ENCODE data around the gene OIP5. TPM values are rescaled to one million over a fixed set of nuclear protein-coding genes. Genes with fewer than 3 reads are reported as not detected.
"Not testable (repeated sequence)": the region's sequence is repeated elsewhere in the genome, so short reads cannot be mapped to it uniquely, and the experiment has no call there.

Gene OIP5
- total RNA-seq, 8 experiments from 2014 or later, result 0.78 to 12.9 (median 1.0) TPM

DNA sequence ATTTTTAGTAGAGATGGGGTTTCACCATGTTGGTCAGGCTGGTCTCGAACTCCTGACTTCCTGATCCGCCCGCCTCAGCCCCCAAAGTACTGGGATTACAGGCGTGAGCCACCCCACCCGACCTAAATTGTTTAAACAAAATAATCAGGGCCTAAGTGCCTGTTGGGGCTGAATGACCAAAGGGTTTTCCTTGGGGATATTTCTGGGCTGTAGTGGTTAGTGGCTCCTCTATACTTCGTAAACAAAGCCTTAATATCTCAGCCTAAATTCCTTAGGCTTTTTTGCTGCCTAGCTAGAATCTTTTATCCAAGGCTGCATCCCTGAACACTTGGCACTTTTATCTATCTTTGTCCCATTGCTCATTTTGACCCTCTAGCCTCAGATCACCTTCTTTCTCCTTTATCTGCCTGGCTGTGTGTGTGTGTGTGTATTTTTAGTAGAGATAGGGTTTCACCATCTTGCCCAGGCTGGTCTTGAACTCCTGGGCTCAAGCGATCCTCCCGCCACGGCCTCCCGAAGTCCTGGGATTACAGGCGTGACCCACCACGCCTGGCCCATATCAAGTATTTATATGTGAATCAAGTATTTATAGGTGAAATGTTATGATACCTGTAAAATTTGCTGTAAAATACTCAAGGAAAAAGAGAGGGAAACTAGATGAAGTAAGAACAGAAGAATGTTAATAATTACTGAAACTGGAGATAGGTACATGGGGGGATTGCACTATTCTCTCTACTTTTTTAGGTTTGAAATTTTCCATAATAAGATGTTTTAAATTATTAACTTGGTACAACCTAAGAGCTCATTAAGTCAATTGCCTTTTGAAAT, 2.1 kb upstream of the OIP5 start:
- ATAC-seq (replicated peaks in 6 of 8), result no peak
- WGBS, 10 experiments, result 60 to 97% (median 81%) methylated on average over 2 to 12 of the region's 12 CpGs; no CpG with 5 or more reads in 3 of the 10 experiments
- in situ Hi-C loops (cut with MboI; ENCODE audit: low pct_unique_long_range_greater_than_20kb in 2 of 9, low sequenced_read_pairs in 9 of 9, unreplicated experiment in 9 of 9), result no loop called here
- peaks cover 0 to 4% of the 10 kb centered on the region in 2 donors for H3K4me1 ChIP-seq (replicated peaks in 1 of 2)
- no peak overlapping the region for H3K27ac ChIP-seq
- H3K4me3 ChIP-seq, result peak overlapping the region in 2 of 5 donors; percentile 57 to 92

DNA sequence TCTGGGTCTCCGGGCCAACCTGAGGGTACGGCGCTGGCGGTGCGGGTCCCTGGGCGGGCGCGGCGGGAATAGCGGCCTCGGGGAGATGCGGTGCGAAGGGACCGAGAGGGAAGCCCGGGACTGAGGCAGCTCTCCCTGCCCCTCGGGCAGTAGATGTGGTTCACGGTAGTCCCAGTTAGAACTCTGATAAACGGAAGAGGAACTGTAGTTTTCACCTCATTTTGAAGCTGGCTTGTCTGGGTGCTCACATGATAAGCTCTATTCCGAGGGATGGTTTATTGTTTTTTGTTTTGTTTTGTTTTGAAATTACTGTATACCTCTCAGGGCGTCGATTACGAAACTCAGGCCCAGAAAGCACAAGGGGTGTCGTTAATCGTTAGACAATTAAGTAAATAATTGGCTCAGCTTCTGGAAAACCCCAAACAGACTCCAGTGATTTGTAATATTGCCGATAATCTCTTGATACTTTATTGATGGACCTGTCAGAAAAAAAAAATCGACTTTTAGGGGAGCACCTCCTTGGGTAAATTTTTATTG, 703 bp upstream of the OIP5 start:
- WGBS, 10 experiments, result 0 to 4% (median 0%) methylated on average over 2 to 10 of the region's 26 CpGs
- H3K4me3 ChIP-seq, result peak overlapping the region; percentile 57 to 92 (median 72)
- peak; percentile 9 to 48 (median 20) for ATAC-seq (replicated peaks in 6 of 8)
- in situ Hi-C loops (cut with MboI; ENCODE audit: low pct_unique_long_range_greater_than_20kb in 2 of 9, low sequenced_read_pairs in 9 of 9, unreplicated experiment in 9 of 9), result no loop called here
- peak overlapping the region in 1 of 2 donors; percentile 28 for H3K27ac ChIP-seq
- peaks cover 0 to 4% of the 10 kb centered on the region in 2 donors for H3K4me1 ChIP-seq (replicated peaks in 1 of 2)

DNA sequence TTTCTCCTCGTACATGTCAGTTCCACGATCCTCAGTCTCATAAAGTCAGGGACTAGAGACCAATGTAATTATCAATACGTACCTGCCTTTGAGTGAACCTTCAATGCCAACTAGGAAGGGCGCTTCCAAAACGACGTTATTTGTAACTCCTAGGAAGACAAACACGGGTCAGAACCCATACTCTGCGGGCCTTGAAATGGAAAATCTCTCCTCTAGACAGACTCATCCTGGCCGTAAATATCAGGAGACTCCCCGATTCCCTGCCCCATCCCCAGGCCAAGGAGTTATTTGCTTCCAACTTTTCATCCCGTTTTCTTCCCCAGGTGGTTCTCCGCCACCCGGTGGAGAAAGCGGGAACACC, 578 bp downstream of the OIP5 start:
- 0 to 10% (median 5%) methylated on average over 2 to 14 of the region's 14 CpGs; no CpG with 5 or more reads in 2 of the 10 experiments for WGBS, 10 experiments
- ATAC-seq (replicated peaks in 6 of 8), result no peak
- in situ Hi-C loops (cut with MboI; ENCODE audit: low pct_unique_long_range_greater_than_20kb in 2 of 9, low sequenced_read_pairs in 9 of 9, unreplicated experiment in 9 of 9), result no loop called here
- Histone ChIP-seq H3K4me1 (replicated peaks in 1 of 2) (peaks cover 0 to 2% of the 10 kb centered on the region in 2 donors), H3K4me3 (peak overlapping the region; percentile 57 to 92 (median 72)), H3K27ac (peak overlapping the region in 1 of 2 donors; percentile 71)

DNA sequence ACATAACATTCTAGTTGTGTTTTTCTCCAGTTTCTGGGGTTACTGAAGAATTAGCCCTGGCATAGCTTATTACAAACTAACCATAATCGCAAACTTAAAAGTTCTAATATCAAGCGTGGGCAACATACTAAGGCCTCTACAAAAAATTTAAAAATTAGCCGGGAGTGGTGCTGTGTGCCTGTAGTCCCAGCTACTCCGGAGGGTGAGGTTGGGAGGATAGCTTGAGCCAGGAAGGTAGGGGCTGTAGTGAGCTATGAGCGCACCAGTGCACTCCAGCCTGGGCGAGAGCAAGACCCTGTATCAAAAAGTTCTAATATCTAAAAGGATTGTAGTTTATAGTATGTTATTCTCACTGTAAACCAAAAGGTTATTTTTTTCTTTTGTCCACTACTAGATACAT, 1.1 kb downstream of the OIP5 start:
- Histone ChIP-seq H3K27ac (no peak overlapping the region), H3K4me3 (peak overlapping the region in 2 of 5 donors; percentile 60 to 92), H3K4me1 (replicated peaks in 1 of 2) (peaks cover 0 to 2% of the 10 kb centered on the region in 2 donors)
- in situ Hi-C loops (cut with MboI; ENCODE audit: low pct_unique_long_range_greater_than_20kb in 2 of 9, low sequenced_read_pairs in 9 of 9, unreplicated experiment in 9 of 9), result no loop called here
- ATAC-seq (replicated peaks in 6 of 8), result no peak
- 20 to 80% (median 44%) methylated on average over 1 to 6 of the region's 6 CpGs; no CpG with 5 or more reads in 1 of the 10 experiments for WGBS, 10 experiments

DNA sequence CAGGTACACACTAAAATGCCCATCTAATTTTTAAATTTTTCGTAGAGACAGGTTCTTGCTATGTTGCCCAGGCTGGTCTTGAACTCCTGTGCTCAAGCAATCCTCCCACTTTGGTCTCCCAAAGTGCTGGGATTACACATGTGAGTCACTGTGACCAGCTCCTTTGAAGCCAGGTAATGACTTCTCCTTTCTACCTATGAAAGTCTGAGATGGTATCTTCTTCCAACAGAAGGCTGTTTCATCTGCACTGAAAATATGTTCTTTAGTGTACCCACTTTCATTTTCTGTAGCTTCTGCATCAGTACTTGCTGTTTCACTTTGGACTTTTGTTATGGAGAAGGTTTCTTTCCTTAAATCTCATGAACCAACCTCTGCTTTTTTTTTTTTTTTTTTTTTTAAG, 8.8 kb downstream of the OIP5 start:
- in situ Hi-C loops (cut with MboI; ENCODE audit: low pct_unique_long_range_greater_than_20kb in 2 of 9, low sequenced_read_pairs in 9 of 9, unreplicated experiment in 9 of 9), result no loop called here
- WGBS, 10 experiments, result 83 to 100% (median 88%) methylated on average over 1 of the region's 1 CpG; no CpG with 5 or more reads in 5 of the 10 experiments
- no peak for ATAC-seq (replicated peaks in 6 of 8)
- no peak overlapping the region for H3K4me3 ChIP-seq
- no peaks in the 10 kb centered on the region for H3K4me1 ChIP-seq (replicated peaks in 1 of 2)
- no peak overlapping the region for H3K27ac ChIP-seq

DNA sequence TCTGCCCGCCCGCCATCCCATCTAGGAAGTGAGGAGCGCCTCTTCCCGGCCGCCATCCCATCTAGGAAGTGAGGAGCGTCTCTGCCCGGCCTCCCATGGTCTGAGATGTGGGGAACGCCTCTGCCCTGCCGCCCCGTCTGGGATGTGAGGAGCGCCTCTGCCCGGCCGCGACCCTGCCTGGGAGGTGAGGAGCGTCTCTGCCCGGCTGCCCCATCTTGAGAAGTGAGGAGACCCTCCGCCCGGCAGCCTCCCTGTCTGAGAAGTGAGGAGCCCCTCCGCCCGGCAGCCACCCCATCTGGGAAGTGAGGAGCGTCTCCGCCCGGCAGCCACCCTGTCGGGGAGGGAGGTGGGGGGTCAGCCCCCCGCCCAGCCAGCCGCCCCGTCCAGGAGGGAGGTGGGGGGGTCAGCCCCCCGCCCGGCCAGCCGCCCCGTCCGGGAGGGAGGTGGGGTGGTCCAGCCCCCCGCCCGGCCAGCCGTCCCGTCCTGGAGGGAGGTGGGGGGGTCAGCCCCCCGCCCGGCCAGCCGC, 11.5 kb downstream of the OIP5 start:
- in situ Hi-C loops (cut with MboI; ENCODE audit: low pct_unique_long_range_greater_than_20kb in 2 of 9, low sequenced_read_pairs in 9 of 9, unreplicated experiment in 9 of 9), result not testable (repeated sequence)
- no CpG with 5 or more reads among the region's 39 CpGs for WGBS, 10 experiments

DNA sequence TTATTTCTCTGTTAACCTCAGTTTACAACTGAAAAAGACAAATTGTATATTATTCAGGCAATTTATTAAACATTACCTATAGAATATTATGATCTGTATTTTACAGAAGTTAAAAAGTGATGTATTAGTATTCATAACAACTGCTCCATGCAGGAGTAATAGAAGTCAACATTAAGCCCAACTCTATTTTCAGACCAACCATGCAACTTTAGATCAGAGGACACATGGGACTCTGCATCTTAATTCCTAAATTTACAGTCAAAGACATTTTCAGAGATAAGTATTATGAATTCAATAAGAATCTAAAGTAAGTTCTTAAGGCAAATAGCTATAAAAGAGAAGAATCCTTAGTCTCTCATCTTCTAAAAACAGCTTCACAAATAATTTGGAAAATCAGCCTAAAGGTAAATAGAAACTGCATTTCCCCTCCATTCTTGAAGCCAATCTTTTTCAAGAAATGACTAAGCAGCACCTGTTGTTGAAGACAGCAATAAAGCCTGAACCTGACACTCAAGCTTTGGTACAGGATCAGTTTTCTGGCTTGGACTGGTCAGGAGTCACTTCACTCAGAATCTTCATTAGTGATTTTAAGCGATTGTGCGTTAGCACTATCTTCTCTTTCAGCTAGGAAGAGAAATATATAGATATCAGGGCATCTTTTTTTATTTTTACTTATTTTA, 23.0 kb downstream of the OIP5 start:
- WGBS, 10 experiments, result 83 to 100% (median 100%) methylated on average over 1 to 2 of the region's 2 CpGs; no CpG with 5 or more reads in 4 of the 10 experiments
- ATAC-seq (replicated peaks in 6 of 8), result no peak
- no peak overlapping the region for H3K27ac ChIP-seq
- no peak overlapping the region for H3K4me3 ChIP-seq
- in situ Hi-C loops (cut with MboI; ENCODE audit: low pct_unique_long_range_greater_than_20kb in 2 of 9, low sequenced_read_pairs in 9 of 9, unreplicated experiment in 9 of 9), result no loop called here
- H3K4me1 ChIP-seq (replicated peaks in 1 of 2), result no peaks in the 10 kb centered on the region

More for the DNA sequence above, 11.5 kb downstream of the OIP5 start:
- not testable (repeated sequence) for ATAC-seq (replicated peaks in 6 of 8); H3K4me3 ChIP-seq; H3K4me1 ChIP-seq (replicated peaks in 1 of 2); H3K27ac ChIP-seq

DNA sequence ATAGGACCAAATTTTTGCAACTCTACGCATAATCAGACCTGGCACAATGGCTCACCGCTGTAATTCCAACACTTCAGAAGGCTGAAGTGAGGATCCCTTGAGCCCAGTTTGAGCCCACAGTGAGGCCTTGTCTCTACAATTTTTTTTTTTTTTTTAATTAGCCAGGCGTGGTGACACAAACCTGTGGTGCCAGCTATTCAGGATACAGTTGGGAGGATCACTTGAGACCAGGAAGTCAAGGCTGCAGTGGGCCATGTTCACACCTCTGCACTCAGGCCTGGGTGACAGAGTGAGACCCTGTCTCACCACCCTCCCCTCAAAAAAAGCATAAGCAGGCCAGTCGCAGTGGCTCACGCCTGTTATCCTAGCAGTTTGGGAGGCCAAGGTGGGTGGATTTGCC, 24.7 kb downstream of the OIP5 start:
- Histone ChIP-seq H3K27ac (no peak overlapping the region), H3K4me3 (no peak overlapping the region), H3K4me1 (replicated peaks in 1 of 2) (no peaks in the 10 kb centered on the region)
- in situ Hi-C loops (cut with MboI; ENCODE audit: low pct_unique_long_range_greater_than_20kb in 2 of 9, low sequenced_read_pairs in 9 of 9, unreplicated experiment in 9 of 9), result no loop called here
- no peak for ATAC-seq (replicated peaks in 6 of 8)
- 77 to 100% (median 82%) methylated on average over 2 to 3 of the region's 5 CpGs; no CpG with 5 or more reads in 5 of the 10 experiments for WGBS, 10 experiments

DNA sequence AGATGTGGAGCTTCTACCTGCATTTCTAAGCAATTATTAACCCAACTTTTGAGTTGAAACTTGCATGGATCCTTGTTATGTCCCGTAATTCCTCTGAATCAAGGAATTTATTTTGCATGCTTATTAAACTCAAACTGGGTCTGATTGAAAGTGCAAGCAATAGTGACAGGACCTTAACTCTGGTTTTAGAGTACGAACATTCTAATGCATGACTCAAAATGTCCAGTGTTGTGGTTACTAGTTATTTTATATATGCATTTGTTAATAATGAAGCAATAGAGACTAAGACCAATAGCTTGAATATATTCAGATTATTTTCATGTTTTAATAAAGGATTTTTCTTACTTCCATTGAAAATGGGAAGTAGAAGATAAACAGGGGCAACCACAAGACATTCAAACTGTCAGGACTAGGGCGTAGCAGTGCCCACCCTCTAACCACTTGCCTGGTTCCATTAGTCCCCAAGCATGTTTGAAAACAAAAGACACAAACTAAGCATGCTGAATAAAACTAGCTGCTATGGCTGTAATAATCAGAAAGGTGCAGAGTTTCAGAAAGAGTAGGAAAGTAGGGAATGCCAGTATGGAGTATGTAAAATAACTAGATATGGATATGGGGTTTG, 28.1 kb downstream of the OIP5 start:
- in situ Hi-C loops (cut with MboI; ENCODE audit: low pct_unique_long_range_greater_than_20kb in 2 of 9, low sequenced_read_pairs in 9 of 9, unreplicated experiment in 9 of 9), result no loop called here
- H3K4me1 ChIP-seq (replicated peaks in 1 of 2), result no peaks in the 10 kb centered on the region
- H3K4me3 ChIP-seq, result no peak overlapping the region
- no peak for ATAC-seq (replicated peaks in 6 of 8)
- 67 to 100% (median 91%) methylated on average over 1 to 3 of the region's 3 CpGs; no CpG with 5 or more reads in 2 of the 10 experiments for WGBS, 10 experiments
- no peak overlapping the region for H3K27ac ChIP-seq

DNA sequence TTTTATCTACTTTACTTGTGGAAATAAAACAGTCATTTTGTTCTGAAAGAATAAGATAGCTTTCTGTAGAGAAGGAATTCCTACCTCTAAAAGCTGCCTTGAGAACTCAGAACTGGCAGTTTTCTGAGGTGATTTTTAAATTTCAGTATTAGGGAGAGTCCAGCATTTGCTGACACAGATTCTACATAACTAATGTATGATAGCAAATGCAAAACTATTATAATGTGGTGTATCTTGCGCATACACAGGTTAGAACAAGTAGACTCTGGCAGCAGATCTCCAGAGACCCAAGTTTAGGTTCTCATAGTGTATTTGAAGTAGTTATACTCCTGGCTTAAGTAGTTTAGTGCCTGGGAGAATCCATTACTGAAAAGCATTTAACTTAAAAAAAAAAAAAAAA, 30.8 kb downstream of the OIP5 start:
- WGBS, 10 experiments, result 0 to 100% (median 88%) methylated on average over 1 of the region's 1 CpG; no CpG with 5 or more reads in 2 of the 10 experiments
- no peak overlapping the region for H3K27ac ChIP-seq
- in situ Hi-C loops (cut with MboI; ENCODE audit: low pct_unique_long_range_greater_than_20kb in 2 of 9, low sequenced_read_pairs in 9 of 9, unreplicated experiment in 9 of 9), result no loop called here
- H3K4me1 ChIP-seq (replicated peaks in 1 of 2), result no peaks in the 10 kb centered on the region
- no peak overlapping the region for H3K4me3 ChIP-seq
- ATAC-seq (replicated peaks in 6 of 8), result peak in 3 of 8 experiments; percentile 73 to 82 (median 77)

DNA sequence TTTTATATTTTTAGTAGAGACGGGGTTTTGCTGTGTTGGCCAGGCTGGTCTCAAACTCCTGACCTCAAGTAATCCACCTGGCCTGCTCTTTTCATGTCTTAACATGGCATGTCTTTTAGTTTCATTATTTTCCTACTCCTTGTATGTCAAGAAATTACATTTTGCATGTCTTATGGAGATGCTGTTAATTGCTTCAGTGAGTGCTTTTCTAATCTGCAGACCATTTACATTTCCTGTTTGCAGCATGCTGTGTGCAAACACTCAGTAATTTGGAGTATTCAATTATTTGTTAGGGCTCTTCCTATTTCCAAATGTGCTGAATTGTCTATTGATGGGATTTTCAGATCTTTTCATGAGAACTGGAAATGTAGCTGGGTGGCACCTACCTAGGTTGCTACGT, 31.3 kb downstream of the OIP5 start:
- peak in 3 of 8 experiments; percentile 80 to 95 (median 85) for ATAC-seq (replicated peaks in 6 of 8)

DNA sequence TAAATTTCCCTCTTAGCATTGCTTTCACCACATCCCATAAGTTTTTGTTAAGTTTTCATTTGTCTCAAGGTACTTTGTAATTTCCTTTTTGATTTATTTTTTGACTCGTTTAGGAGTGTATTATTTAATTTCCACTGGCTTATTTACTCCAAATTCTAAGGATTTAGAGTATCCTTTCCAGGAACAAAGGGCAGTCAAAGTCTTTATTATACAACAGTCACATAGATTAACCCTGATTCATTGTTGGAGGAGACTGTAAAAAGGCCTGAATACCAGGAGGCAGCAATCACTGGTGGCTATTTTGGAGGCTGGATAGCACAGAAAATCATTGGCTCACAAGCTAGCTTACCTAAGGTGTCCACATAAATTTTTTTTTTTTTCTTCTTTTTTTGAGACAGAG, 39.9 kb downstream of the OIP5 start:
- 50 to 100% (median 71%) methylated on average over 1 of the region's 1 CpG; no CpG with 5 or more reads in 1 of the 10 experiments for WGBS, 10 experiments
- in situ Hi-C loops (cut with MboI; ENCODE audit: low pct_unique_long_range_greater_than_20kb in 2 of 9, low sequenced_read_pairs in 9 of 9, unreplicated experiment in 9 of 9), result no loop called here
- ATAC-seq (replicated peaks in 6 of 8), result no peak

More for the DNA sequence above, 31.3 kb downstream of the OIP5 start:
- H3K4me1 ChIP-seq (replicated peaks in 1 of 2); H3K4me3 ChIP-seq; H3K27ac ChIP-seq; in situ Hi-C loops (cut with MboI; ENCODE audit: low pct_unique_long_range_greater_than_20kb in 2 of 9, low sequenced_read_pairs in 9 of 9, unreplicated experiment in 9 of 9): not testable (repeated sequence)
- WGBS, 10 experiments, result 20 to 100% (median 100%) methylated on average over 1 to 2 of the region's 2 CpGs; no CpG with 5 or more reads in 3 of the 10 experiments

More for the DNA sequence above, 39.9 kb downstream of the OIP5 start:
- Histone ChIP-seq H3K4me3 (no peak overlapping the region), H3K27ac (no peak overlapping the region), H3K4me1 (replicated peaks in 1 of 2) (no peaks in the 10 kb centered on the region)
